Loucy (cell line): ENCODE data around the gene PTAFR.

ENCODE experiments used
- H2AFZ ChIP-seq: fragments of 200-600 bp; sonication (generic); 2 replicates; pipeline ENCODE4 v1.6.0; 2016; ENCODE audit warnings: antibody characterized with exemption, mild to moderate bottlenecking, low read length, moderate library complexity
- H3F3A ChIP-seq: fragments of 200-600 bp; 2 replicates; pipeline ENCODE4 v1.6.0; 2016; ENCODE audit warnings: antibody characterized with exemption, low read depth, mild to moderate bottlenecking
- H3K27me3 ChIP-seq: fragments of 200-600 bp; sonication (generic); 2 replicates; pipeline ENCODE4 v1.6.1; 2014; ENCODE audit warnings: low read length, mild to moderate bottlenecking; ENCODE audit not compliant: insufficient read depth, poor library complexity, severe bottlenecking
- H3K36me3 ChIP-seq: fragments of 200-600 bp; sonication (generic); 2 replicates; pipeline ENCODE4 v1.6.1; 2016; ENCODE audit warnings: low read length; ENCODE audit not compliant: insufficient read depth
- H3K4me1 ChIP-seq: fragments of 200-600 bp; sonication (generic); 2 replicates; pipeline ENCODE4 v1.5.1; 2014; ENCODE audit warnings: low read length, mild to moderate bottlenecking; ENCODE audit not compliant: insufficient read depth, poor library complexity, severe bottlenecking
- H3K4me2 ChIP-seq: fragments of 200-600 bp; sonication (generic); 2 replicates; pipeline ENCODE4 v1.6.0; 2014; ENCODE audit warnings: antibody characterized with exemption, low read length, low read depth, mild to moderate bottlenecking; ENCODE audit not compliant: poor library complexity, severe bottlenecking
- H3K4me3 ChIP-seq: fragments of 200-600 bp; sonication (generic); 2 replicates; pipeline ENCODE4 v1.5.1; 2014; ENCODE audit warnings: low read length, mild to moderate bottlenecking, mixed read lengths; ENCODE audit not compliant: poor library complexity, severe bottlenecking
- H3K79me2 ChIP-seq: fragments of 200-600 bp; sonication (generic); 2 replicates; pipeline ENCODE4 v1.6.1; 2014; ENCODE audit warnings: low read length; ENCODE audit not compliant: insufficient read depth
- H3K9ac ChIP-seq: fragments of 200-600 bp; sonication (generic); 2 replicates; pipeline ENCODE4 v1.6.0; 2014; ENCODE audit warnings: mild to moderate bottlenecking, low read depth, low read length, moderate library complexity; ENCODE audit not compliant: poor library complexity, severe bottlenecking
- H3K9me2 ChIP-seq: fragments of 200-600 bp; sonication (generic); replicated peaks from 2 replicates; pipeline ENCODE4 v1.6.1; 2016; ENCODE audit warnings: low read depth, low read length, mixed read lengths
- H3K9me3 ChIP-seq: fragments of 200-600 bp; sonication (generic); 2 replicates; pipeline ENCODE4 v1.6.1; 2014; ENCODE audit warnings: mild to moderate bottlenecking, antibody characterized with exemption, low read length, low read depth; ENCODE audit not compliant: insufficient read depth
- H4K20me1 ChIP-seq: fragments of 200-600 bp; sonication (generic); 2 replicates; pipeline ENCODE4 v1.6.0; 2014; ENCODE audit warnings: antibody characterized with exemption, low read length, mild to moderate bottlenecking; ENCODE audit not compliant: insufficient read depth, poor library complexity, severe bottlenecking
- EZH2phosphoT487 ChIP-seq: fragments of 200-600 bp; IDR thresholded peaks from 2 replicates; pipeline ENCODE4 v1.6.1; 2018; ENCODE audit warnings: antibody characterized with exemption, mild to moderate bottlenecking, moderate library complexity, borderline replicate concordance
- TF ChIP-seq, protein P1 (sequence below): fragments of 200-600 bp; sonication (generic); conservative IDR thresholded peaks from 2 replicates; pipeline ENCODE4 v1.5.1; 2014; ENCODE audit warnings: mild to moderate bottlenecking, antibody characterized with exemption, low read length

PTAFR gene

DNA sequence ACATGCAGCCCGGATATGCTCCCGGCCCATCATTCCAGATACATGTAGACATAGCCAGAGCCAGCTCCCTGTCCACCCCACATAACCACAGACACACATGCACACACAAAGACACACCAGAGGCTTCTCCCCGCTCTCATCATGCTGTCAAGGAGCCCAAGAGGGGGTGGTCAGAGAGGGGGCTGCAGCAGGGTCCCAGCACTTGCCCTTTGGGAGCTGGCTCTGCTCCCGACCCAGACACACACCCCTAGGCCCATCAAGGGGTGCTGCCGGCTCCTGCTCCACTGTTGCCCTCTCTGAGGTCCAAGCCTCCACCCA lies 2.6 kb downstream of the PTAFR start:
- H3F3A ChIP-seq: 0 out of 2 replicates have a peak, but pooled peaks cover 4% of the 10 kb centered on the region
- no peaks in the 10 kb centered on the region for H4K20me1 ChIP-seq
- no peaks in the 10 kb centered on the region for H3K9me3 ChIP-seq
- TF ChIP-seq, protein P1, sequence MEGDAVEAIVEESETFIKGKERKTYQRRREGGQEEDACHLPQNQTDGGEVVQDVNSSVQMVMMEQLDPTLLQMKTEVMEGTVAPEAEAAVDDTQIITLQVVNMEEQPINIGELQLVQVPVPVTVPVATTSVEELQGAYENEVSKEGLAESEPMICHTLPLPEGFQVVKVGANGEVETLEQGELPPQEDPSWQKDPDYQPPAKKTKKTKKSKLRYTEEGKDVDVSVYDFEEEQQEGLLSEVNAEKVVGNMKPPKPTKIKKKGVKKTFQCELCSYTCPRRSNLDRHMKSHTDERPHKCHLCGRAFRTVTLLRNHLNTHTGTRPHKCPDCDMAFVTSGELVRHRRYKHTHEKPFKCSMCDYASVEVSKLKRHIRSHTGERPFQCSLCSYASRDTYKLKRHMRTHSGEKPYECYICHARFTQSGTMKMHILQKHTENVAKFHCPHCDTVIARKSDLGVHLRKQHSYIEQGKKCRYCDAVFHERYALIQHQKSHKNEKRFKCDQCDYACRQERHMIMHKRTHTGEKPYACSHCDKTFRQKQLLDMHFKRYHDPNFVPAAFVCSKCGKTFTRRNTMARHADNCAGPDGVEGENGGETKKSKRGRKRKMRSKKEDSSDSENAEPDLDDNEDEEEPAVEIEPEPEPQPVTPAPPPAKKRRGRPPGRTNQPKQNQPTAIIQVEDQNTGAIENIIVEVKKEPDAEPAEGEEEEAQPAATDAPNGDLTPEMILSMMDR: no peak
- TF ChIP-seq EZH2phosphoT487: no peak
- H2AFZ ChIP-seq: no peak overlapping the region
- no peaks in the 10 kb centered on the region for H3K27me3 ChIP-seq
- no peak overlapping the region for H3K9ac ChIP-seq
- H3K4me3 ChIP-seq: no peak overlapping the region
- no peaks in the 10 kb centered on the region for H3K9me2 ChIP-seq
- no peaks in the 10 kb centered on the region for H3K36me3 ChIP-seq
- H3K4me2 ChIP-seq: no peak overlapping the region
- no peaks in the 10 kb centered on the region for H3K79me2 ChIP-seq
- H3K4me1 ChIP-seq: peaks cover 40% of the 10 kb centered on the region

DNA sequence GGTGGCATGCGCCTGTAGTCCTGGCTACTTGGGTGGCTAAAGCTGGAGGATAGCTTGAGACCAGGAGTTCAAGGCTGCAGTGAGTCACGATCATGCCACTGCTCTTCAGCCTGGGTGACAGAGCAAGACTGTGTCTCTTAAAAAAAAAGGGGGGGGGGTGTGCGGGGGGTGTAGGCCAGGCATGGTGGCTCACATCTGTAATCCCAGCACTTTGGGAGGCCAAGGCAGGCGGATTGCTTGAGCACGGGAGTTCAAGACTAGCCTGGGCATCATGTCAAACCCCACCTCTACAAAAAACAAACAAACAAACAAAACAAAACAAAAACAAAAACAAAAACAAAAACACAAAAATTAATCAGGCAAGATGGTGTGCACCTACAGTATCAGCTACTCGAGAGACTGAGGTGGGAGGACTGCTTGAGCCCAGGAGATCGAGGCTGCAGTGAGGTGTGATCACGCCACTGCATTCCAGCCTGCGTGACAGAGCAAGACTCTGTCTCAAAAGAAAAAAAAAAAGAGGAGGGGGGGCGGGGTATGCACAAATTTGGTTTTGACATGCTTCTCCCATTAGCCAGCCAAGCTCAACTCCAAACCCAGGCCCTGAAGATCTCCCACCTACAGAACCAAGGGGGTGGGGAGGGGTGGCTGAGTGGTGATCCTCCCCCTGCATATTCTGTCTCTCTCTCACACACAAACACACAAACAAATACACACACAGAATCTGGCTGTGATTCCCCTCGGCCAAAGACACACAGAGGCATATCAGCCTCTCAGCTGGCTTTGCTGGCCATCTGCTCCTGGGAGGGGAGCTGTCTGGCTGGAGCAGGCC lies 3.1 kb downstream of the PTAFR start:
- Histone ChIP-seq H2AFZ (no peak overlapping the region), H3K4me2 (peak overlapping the region; percentile 39), H3K9ac (no peak overlapping the region), H3K79me2 (no peaks in the 10 kb centered on the region), H3K9me3 (no peaks in the 10 kb centered on the region), H3K9me2 (no peaks in the 10 kb centered on the region), H4K20me1 (no peaks in the 10 kb centered on the region), H3K27me3 (no peaks in the 10 kb centered on the region), H3F3A (0 out of 2 replicates have a peak, but pooled peaks cover 4% of the 10 kb centered on the region), H3K4me1 (peaks cover 43% of the 10 kb centered on the region), H3K4me3 (peak overlapping the region; percentile 3), H3K36me3 (no peaks in the 10 kb centered on the region)
- TF ChIP-seq, protein P1: no peak
- TF ChIP-seq EZH2phosphoT487: no peak

DNA sequence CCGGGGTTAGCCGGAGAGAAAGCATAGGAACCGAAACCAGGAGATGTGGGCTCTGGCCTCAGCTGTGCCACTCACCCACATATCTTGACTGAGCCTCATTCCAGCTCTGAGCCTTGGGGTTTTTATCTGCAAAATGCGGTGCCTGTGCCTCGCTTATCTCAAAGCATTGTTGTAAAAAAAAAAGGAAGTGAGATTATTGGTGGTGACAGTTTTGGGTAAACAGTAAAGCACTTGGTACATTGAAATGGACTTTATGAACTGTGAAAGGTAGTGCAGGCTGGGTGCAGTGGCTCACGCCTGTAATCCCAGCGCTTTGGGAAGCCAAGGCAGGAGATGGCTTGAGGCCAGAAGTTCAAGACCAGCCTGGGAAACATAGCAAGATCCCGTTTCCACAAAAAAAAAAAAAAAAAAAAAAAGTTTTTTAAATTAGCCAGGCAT lies 3.8 kb downstream of the PTAFR start:
- Histone ChIP-seq H3K4me3 (peak overlapping the region; percentile 3), H3K9ac (no peak overlapping the region)

More for the DNA sequence above, 3.8 kb downstream of the PTAFR start:
- Histone ChIP-seq H2AFZ (no peak overlapping the region), H4K20me1 (no peaks in the 10 kb centered on the region), H3K79me2 (no peaks in the 10 kb centered on the region), H3K9me2 (no peaks in the 10 kb centered on the region), H3K27me3 (no peaks in the 10 kb centered on the region), H3K4me1 (peaks cover 43% of the 10 kb centered on the region), H3K9me3 (no peaks in the 10 kb centered on the region), H3K36me3 (no peaks in the 10 kb centered on the region), H3K4me2 (peak overlapping the region; percentile 39), H3F3A (0 out of 2 replicates have a peak, but pooled peaks cover 4% of the 10 kb centered on the region)
- no peak for TF ChIP-seq EZH2phosphoT487
- TF ChIP-seq, protein P1: no peak
